Stimulated activated CD8-positive, alpha-beta memory T cell treated with anti-CD3 and anti-CD28 coated beads, Interleukin-12 subunit alpha, Interleukin-12 subunit beta, amount 100 ng/mL, for 1 hour (primary cell): ENCODE results near the gene IL21R.
"Not testable (repeated sequence)": the region's sequence is repeated elsewhere in the genome, so short reads cannot be mapped to it uniquely, and the experiment has no call there.

Experiments
- DNase-seq: peaks from one replicate; pipeline ENCODE4 v3.0.0-alpha.2; 2020; ENCODE audit warnings: low read depth

Gene IL21R

GRCh38 chr16:27428026-27428785 lies 26.2 kb downstream of the IL21R start:
- no peak for DNase-seq

GRCh38 chr16:27429330-27429871 lies 27.4 kb downstream of the IL21R start:
- no peak for DNase-seq

DNA sequence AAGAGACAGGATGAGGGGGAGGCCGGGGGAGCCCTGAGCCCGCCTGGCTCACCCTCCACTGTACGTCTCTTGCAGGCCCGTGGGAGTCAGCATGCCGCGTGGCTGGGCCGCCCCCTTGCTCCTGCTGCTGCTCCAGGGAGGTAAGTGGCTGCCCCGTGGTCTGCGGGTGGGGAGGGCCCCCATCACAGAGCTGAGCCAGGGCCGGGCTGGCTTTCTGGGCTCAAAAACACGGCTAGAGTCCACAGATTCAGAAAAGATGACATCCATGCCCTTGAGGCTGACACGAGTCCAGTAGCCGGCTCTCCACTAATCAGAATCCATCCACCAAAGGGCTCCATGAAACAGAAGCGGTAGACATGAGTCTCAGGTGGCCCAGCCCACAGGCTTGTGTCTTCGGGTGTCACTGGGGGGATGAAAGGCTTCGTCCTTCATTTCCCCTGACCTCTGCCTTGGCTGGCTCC lies 28.0 kb downstream of the IL21R start:
- no peak for DNase-seq

- no peak for DNase-seq
These were observed 28.5 kb downstream of the IL21R start for GRCh38 chr16:27430512-27430911.

GRCh38 chr16:27430923-27431484 lies 29.0 kb downstream of the IL21R start:
- DNase-seq: no peak

DNA sequence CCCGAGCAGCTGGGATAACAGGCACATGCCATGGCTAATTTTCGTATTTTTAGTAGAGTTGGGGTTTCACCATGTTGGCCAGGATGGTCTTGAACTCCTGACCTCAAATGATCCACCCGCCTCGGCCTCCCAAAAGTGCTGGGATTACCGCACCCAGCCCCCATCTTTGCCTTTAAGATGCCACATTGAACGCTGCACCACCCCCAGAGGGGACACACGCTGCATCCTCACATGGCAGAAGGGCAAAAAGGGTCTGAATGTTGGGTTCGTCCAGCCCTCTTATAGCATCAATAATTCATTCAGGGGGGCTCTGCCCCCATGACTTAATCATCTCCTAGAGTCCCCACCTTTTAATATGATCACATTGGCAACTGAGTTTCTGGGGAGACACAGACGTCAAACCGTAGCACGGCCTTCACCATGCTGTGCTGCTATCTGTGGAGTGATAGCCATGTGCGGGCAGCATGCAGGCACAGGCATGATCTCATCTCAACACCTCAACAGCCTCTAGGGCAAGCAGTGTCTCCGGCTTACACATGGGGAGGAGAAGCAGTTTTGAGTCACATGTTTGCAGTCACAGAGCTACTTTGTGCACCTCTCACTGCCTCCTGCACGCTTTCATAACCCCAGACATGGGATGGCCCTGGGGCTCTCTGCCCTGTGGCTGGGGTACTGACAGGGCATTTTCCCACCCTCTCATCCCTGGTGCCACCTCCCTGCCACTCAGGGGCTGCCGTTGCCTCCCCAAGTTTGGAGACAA lies 30.0 kb downstream of the IL21R start:
- DNase-seq: no peak

DNA sequence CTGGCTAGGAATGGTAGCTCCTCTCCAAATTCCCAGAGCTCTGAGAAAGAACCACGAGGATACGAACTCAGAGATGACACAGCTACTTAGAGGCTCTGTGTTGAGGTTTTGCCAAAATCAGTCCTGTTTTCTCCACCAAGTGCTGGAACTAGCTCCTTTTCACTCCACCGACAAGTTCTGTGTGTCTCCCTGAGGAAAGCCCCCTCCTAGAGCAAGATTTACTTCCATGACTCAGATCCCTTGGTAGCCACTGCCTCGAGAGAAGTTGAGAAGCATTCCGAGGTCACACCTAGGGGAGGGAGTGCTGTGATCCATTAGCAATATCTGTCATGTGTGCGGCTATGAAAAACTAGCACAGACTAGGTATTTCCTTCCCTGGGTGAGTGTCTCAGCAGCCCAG lies 30.6 kb downstream of the IL21R start:
- DNase-seq: no peak

GRCh38 chr16:27433191-27433590 lies 31.2 kb downstream of the IL21R start:
- DNase-seq: not testable (repeated sequence)

DNA sequence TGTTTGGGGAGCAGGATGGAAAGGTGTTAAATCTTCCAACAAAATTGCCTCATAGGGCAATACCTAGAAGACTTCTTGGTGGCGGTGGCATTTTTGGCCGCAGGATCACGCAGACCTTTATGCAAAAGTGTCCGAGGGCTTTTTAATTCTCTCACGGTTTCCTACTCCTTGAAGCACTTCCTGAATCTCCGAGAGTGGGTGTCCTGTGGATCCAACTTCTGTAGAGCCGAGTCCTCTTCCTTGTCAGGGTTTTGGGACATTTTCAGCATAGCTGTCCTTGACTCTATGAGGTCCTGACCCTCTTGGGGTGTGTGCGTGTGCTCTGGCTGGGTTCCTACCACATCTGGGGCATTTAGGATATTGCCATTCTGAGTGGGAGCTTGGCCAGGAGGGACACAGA lies 31.7 kb downstream of the IL21R start:
- no peak for DNase-seq

- DNase-seq: no peak
These were observed 32.4 kb downstream of the IL21R start for GRCh38 chr16:27434141-27435051.

- DNase-seq: not testable (repeated sequence)
These were observed 33.2 kb downstream of the IL21R start for GRCh38 chr16:27435146-27435545.

DNA sequence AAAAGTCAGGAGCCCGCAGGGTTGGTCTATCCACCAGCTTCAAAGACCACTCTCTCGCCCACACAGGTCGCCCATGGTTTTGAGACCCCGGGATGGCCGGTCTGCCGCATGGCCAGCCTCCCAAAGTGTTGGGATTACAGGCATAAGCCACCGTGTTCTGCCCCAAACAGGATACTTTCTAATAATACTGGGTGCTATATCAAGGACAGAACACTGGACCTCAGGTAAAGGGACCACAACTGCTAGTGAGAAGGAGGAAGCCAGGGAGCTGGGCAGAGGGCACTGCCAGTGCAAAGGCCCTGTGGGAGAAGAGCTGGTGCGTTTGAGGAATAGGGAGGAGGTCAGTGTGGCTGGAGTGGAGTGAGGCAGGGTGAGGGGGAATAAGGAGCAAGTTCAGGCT lies 34.1 kb downstream of the IL21R start:
- no peak for DNase-seq

GRCh38 chr16:27436921-27437650 lies 35.1 kb downstream of the IL21R start:
- no peak for DNase-seq

GRCh38 chr16:27437946-27438345 lies 36.0 kb downstream of the IL21R start:
- DNase-seq: no peak

DNA sequence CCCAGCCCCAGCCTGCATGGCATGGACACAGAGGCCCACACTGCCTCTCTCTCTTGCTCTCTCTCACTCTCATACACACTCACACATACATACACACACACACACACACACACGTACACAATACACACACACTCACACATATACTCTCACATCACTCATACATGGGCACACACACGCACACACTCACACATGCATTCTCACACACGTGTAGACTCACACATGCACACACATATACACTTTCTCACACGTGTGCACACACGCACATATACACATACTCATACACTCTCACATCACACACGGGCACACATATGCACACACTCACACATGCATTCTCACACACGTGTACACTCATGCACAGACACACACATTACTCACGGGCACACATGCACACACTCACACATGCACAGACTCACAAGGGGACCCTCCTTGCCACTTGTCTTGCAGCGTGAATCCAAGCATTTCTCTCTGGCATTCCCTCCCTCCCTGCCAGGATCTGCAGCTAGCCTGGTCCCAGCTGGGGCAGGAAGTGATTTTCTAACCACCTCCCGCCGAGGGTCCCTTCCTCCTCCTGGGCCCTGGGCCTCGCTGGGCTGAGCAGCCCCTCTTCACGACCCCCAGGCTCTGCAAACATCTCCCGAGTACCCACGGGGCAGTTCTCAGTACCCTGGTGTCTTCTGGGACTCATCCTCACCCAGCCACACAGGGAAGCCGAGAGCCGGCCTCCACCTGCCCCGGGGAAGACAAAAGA lies 37.5 kb downstream of the IL21R start:
- DNase-seq: no peak

DNA sequence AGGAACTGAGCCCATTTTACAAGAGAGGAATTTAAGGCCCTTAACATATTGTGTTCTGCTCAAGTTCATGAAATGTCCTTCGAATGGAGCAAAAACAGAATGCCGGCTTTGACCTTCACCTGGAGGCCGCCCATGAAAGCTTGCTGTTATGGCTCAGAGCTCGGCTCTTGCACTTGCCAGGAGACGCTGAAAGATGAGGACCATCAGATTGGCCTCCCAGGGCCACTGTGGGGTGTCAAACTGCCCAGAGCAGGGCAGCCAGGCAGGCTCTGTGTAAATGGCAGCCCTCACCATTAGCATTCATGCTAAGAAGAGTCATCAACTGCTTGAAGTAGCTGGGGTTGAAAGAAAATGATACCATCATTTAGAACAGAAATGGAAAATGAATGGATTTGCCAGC lies 39.3 kb downstream of the IL21R start:
- DNase-seq: no peak

DNA sequence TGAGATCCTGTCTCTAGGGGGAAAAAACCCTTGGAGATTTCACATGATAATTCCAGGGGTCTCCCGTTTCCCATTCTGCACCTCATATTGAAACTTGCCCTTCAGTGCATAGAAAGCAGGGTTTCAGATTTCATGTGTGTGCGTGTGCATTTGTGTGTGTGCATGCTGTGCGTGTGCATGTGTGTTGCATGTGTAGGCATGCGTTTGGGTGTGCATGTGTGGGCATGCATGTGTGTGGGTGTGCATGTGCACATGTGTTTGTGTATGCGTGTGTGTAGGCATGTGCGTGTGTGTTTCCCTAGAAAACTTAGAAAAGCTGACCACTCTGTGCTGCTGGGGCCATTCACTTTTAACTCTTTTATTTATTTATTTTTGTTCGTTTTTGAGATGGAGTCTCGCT lies 40.0 kb downstream of the IL21R start:
- DNase-seq: no peak

DNA sequence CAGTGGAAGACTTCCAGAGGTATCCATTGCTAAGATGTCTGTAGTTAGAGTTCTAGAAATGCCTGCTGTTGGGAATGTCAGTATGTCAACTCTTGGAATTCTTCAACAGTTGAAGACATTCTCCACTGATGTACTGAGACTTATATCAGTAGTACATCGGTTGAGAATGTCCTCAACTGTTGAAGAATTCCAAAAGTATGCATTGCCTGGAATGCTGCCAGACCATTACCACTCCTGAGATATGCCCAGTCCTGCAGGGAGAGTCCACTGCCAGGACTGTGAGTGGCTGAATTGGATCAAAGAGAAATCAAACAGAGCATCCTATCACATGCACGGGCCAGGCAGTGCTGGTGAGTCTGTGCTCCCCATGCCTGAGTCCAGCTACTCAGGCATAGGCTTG lies 42.0 kb downstream of the IL21R start:
- DNase-seq: no peak

DNA sequence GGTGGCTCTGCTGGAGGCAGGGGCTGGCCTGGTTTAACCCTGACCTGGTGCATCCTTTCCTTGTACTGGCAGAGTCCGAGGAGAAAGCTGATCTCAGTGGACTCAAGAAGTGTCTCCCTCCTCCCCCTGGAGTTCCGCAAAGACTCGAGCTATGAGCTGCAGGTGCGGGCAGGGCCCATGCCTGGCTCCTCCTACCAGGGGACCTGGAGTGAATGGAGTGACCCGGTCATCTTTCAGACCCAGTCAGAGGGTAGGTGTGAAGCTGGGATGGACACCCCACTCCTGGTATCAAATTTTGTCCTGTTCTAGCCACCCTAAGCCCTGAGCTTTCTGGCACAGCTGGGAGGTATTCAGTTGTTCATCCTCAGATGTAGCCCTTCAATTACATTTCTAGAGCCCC lies 42.5 kb downstream of the IL21R start:
- DNase-seq: no peak

DNA sequence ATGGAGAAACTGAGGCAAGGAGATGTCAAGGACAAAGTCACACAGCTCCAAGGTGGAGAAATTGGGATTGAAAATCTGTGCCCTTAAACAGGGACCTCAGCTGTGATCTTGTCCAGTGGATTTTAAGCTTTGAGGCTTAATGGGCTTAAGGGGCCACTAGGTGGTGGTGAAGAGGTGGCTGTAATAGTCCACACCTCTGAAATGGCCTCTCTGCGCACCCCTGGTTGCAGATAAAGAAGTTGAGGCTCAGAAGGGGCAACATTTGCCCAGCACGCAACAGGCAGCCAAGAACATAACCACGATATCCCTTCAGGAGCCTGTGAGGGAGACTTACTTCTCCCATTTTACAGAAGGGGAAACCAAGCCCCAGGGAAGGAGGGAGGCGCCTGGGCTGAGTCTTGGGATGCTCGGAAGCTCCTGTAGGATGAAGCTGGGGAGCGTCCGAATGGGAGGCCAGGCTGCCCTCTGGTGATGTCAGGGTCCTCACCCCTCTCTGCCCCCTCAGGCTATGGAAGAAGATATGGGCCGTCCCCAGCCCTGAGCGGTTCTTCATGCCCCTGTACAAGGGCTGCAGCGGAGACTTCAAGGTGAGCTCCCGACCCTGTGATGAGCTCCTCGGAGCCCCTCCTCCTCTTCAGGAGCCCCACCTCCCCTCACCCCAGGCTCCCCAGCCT lies 43.7 kb downstream of the IL21R start:
- DNase-seq: no peak
